Hepatocyte (in vitro differentiated cells): ENCODE measurements around the gene CYP27A1. TPM values are rescaled to one million over a fixed set of nuclear protein-coding genes. Genes with fewer than 3 reads are reported as not detected.

Experiments
- DNase-seq: peaks from one replicate; pipeline ENCODE4 v3.0.0-alpha.2; 2016; ENCODE audit warnings: low spot score
- H2AFZ ChIP-seq: fragments of 200-600 bp; sonication (generic); 2 replicates; pipeline ENCODE4 v1.6.0; 2016; ENCODE audit warnings: antibody characterized with exemption, mild to moderate bottlenecking
- H3K27ac ChIP-seq: fragments of 200-600 bp; sonication (generic); 2 replicates; pipeline ENCODE4 v1.5.1; 2016; ENCODE audit warnings: mild to moderate bottlenecking
- H3K27me3 ChIP-seq: fragments of 200-600 bp; sonication (generic); 2 replicates; pipeline ENCODE4 v1.6.1; 2016
- H3K36me3 ChIP-seq: fragments of 200-600 bp; sonication (generic); replicated peaks from 2 replicates; pipeline ENCODE4 v1.5.1; 2016; ENCODE audit warnings: low read depth; ENCODE audit not compliant: insufficient read depth
- H3K4me1 ChIP-seq: fragments of 200-600 bp; sonication (generic); 2 replicates; pipeline ENCODE4 v1.5.1; 2016; ENCODE audit warnings: mild to moderate bottlenecking, moderate library complexity; ENCODE audit not compliant: insufficient read depth
- H3K4me2 ChIP-seq: fragments of 200-600 bp; sonication (generic); 2 replicates; pipeline ENCODE4 v1.6.0; 2016
- H3K4me3 ChIP-seq: fragments of 200-600 bp; sonication (generic); 2 replicates; pipeline ENCODE4 v1.5.1; 2016; ENCODE audit warnings: mild to moderate bottlenecking
- H3K79me2 ChIP-seq: fragments of 200-600 bp; sonication (generic); 2 replicates; pipeline ENCODE4 v1.6.0; 2017; ENCODE audit warnings: mild to moderate bottlenecking
- H3K9me2 ChIP-seq: fragments of 200-600 bp; sonication (generic); replicated peaks from 2 replicates; pipeline ENCODE4 v1.6.0; 2017; ENCODE audit warnings: mild to moderate bottlenecking; ENCODE audit not compliant: insufficient read depth
- H3K9me3 ChIP-seq: fragments of 200-600 bp; sonication (generic); 2 replicates; pipeline ENCODE4 v1.5.1; 2016; ENCODE audit warnings: low read depth, mild to moderate bottlenecking
- H4K20me1 ChIP-seq: fragments of 200-600 bp; sonication (generic); 2 replicates; pipeline ENCODE4 v1.6.0; 2016; ENCODE audit warnings: mild to moderate bottlenecking; ENCODE audit not compliant: insufficient read depth, poor library complexity, severe bottlenecking
- EZH2 ChIP-seq: fragments of 200-600 bp; sonication (generic); IDR thresholded peaks from 2 replicates; pipeline ENCODE4 v1.6.1; 2016; ENCODE audit warnings: antibody characterized with exemption, mild to moderate bottlenecking, borderline replicate concordance
- EZH2phosphoT487 ChIP-seq: fragments of 200-600 bp; sonication (generic); IDR thresholded peaks from one replicate; pipeline ENCODE4 v1.6.1; 2018; ENCODE audit warnings: antibody characterized with exemption, mild to moderate bottlenecking, low read depth, moderate library complexity; ENCODE audit not compliant: unreplicated experiment, severe bottlenecking
- WGBS: methylation state at CpG from one replicate; pipeline ENCODE4 v1.1.6; 2016; ENCODE audit warnings: low lambda C conversion rate; ENCODE audit errors: missing lambda C conversion rate; 5-methylcytosine and 5-hydroxymethylcytosine counted together
- polyA plus RNA-seq: library from polyadenylated mRNA; unstranded; fragments of >200 nt; fragmentation: Nextera tagmentation; extraction: Ambion mirVana; gene quantifications from 2 replicates; pipeline ENCODE4 v1.2.1, GENCODE V29; 2016
- total RNA-seq: library from RNA; depleted of rRNA; stranded (reverse); fragments of >200 nt; gene quantifications from 2 replicates; pipeline ENCODE4 v1.2.3, GENCODE V29; 2014
- TF ChIP-seq, protein P1 (sequence below): fragments of 200-600 bp; sonication (generic); IDR thresholded peaks from 2 replicates; pipeline ENCODE4 v1.5.1; 2016; ENCODE audit warnings: antibody characterized with exemption, mild to moderate bottlenecking; ENCODE audit not compliant: poor library complexity

CYP27A1 gene
- total and polyA plus RNA-seq, 2 experiments from 2014 or later, result 34.5 to 44.8 TPM

GRCh38 chr2:218812096-218812815, 30.3 kb downstream of the CYP27A1 start:
- DNase-seq, result no peak
- H3K9me3 ChIP-seq, result no peaks in the 10 kb centered on the region
- no peaks in the 10 kb centered on the region for H3K36me3 ChIP-seq
- H3K4me3 ChIP-seq, result no peak overlapping the region
- peaks cover 28% of the 10 kb centered on the region for H3K79me2 ChIP-seq
- WGBS, result 99% methylated on average over 21 of the region's 21 CpGs
- H4K20me1 ChIP-seq, result no peaks in the 10 kb centered on the region
- H3K27me3 ChIP-seq, result no peaks in the 10 kb centered on the region
- H2AFZ ChIP-seq, result no peak overlapping the region
- H3K4me1 ChIP-seq, result peaks cover 6% of the 10 kb centered on the region
- TF ChIP-seq EZH2 (no peak), EZH2phosphoT487 (no peak)
- TF ChIP-seq, protein P1, sequence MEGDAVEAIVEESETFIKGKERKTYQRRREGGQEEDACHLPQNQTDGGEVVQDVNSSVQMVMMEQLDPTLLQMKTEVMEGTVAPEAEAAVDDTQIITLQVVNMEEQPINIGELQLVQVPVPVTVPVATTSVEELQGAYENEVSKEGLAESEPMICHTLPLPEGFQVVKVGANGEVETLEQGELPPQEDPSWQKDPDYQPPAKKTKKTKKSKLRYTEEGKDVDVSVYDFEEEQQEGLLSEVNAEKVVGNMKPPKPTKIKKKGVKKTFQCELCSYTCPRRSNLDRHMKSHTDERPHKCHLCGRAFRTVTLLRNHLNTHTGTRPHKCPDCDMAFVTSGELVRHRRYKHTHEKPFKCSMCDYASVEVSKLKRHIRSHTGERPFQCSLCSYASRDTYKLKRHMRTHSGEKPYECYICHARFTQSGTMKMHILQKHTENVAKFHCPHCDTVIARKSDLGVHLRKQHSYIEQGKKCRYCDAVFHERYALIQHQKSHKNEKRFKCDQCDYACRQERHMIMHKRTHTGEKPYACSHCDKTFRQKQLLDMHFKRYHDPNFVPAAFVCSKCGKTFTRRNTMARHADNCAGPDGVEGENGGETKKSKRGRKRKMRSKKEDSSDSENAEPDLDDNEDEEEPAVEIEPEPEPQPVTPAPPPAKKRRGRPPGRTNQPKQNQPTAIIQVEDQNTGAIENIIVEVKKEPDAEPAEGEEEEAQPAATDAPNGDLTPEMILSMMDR, result no peak
- H3K27ac ChIP-seq, result no peak overlapping the region
- H3K9me2 ChIP-seq, result no peaks in the 10 kb centered on the region
- H3K4me2 ChIP-seq, result no peak overlapping the region

DNA sequence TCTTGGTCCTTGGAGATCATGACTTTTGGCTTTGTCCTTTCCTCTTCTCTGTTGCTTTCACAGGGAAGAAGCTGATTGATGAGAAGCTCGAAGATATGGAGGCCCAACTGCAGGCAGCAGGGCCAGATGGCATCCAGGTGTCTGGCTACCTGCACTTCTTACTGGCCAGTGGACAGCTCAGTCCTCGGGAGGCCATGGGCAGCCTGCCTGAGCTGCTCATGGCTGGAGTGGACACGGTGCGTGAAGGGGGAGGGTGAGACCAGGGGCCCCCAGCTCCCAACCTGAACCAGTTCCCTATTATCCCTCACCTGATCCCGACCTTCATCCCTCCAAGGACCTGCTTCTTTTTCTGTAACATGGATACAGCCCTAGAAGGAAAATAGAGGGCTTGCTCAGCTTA, 30.9 kb downstream of the CYP27A1 start:
- Histone ChIP-seq H3K79me2 (peaks cover 23% of the 10 kb centered on the region), H3K27ac (no peak overlapping the region), H3K36me3 (no peaks in the 10 kb centered on the region), H3K4me3 (no peak overlapping the region), H3K9me2 (no peaks in the 10 kb centered on the region), H2AFZ (no peak overlapping the region), H4K20me1 (no peaks in the 10 kb centered on the region), H3K9me3 (no peaks in the 10 kb centered on the region), H3K27me3 (no peaks in the 10 kb centered on the region), H3K4me2 (no peak overlapping the region), H3K4me1 (peaks cover 4% of the 10 kb centered on the region)
- WGBS, result 92% methylated on average over 5 of the region's 5 CpGs
- TF ChIP-seq EZH2 (no peak), EZH2phosphoT487 (no peak)
- TF ChIP-seq, protein P1, result no peak
- DNase-seq, result no peak

DNA sequence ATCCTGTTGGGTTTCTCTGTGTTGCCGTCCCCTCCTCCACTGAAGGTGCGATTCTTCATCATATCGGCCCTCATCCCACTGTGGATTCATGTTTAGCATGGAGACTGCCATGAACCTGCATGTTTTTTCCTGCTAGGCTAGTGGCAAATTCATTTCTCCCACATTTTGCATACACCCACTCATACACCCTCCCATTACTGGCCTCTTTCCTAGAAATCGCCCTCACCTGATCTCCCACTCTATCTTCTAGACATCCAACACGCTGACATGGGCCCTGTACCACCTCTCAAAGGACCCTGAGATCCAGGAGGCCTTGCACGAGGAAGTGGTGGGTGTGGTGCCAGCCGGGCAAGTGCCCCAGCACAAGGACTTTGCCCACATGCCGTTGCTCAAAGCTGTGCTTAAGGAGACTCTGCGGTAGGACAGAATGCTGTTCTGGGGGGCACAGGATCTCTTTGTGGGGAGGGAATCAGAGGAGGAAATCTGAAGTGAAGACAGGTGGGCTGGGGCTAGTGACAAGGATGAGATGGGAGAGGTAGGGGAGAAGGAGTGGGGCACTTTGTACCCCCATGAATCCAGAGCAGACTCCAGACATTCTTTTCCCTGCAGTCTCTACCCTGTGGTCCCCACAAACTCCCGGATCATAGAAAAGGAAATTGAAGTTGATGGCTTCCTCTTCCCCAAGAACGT, 32.0 kb downstream of the CYP27A1 start:
- WGBS, result 96% methylated on average over 11 of the region's 11 CpGs
- Histone ChIP-seq H3K4me2 (no peak overlapping the region), H3K27me3 (no peaks in the 10 kb centered on the region), H3K4me3 (no peak overlapping the region), H3K79me2 (peaks cover 12% of the 10 kb centered on the region), H2AFZ (no peak overlapping the region), H3K9me2 (no peaks in the 10 kb centered on the region), H4K20me1 (no peaks in the 10 kb centered on the region), H3K9me3 (no peaks in the 10 kb centered on the region), H3K27ac (no peak overlapping the region), H3K4me1 (no peaks in the 10 kb centered on the region), H3K36me3 (no peaks in the 10 kb centered on the region)
- no peak for DNase-seq
- TF ChIP-seq, protein P1, result no peak
- TF ChIP-seq EZH2phosphoT487, result no peak
- no peak for TF ChIP-seq EZH2
